ENCODE data around the gene GATAD2B. TPM values are rescaled to one million over a fixed set of nuclear protein-coding genes. Genes with fewer than 3 reads are reported as not detected.

Gene GATAD2B
- total RNA-seq, 3 donors from 2014 or later (not counting 1 experiment from before 2014, with no cell fraction given) = 68.1 to 91.3 (median 75.5) TPM

GRCh38 chr1:153954826-153955225, 32.1 kb upstream of the GATAD2B start:
- Histone ChIP-seq H3K27ac (ENCODE audit: low read length) (no peak overlapping the region), H3K4me1 (ENCODE audit: control insufficient read depth, insufficient read depth, low read length) (peaks cover 38% of the 10 kb centered on the region), H3K27me3 (ENCODE audit: control insufficient read depth, insufficient read depth, low read length) (no peaks in the 10 kb centered on the region), H3K4me3 (ENCODE audit: low read length) (no peak overlapping the region), H3K36me3 (ENCODE audit: control insufficient read depth, insufficient read depth, low read length) (peaks cover 51% of the 10 kb centered on the region), H3K9me3 (ENCODE audit: control insufficient read depth, insufficient read depth, low read length) (no peaks in the 10 kb centered on the region)
- Mint-ChIP-seq H3K9me3 (no peaks in the 10 kb centered on the region), H3K36me3 (peaks cover 13% of the 10 kb centered on the region), H3K27ac (peak overlapping the region; percentile 81 to 82), H3K27me3 (ENCODE audit: low read depth in 2 of 2) (no peaks in the 10 kb centered on the region), H3K4me1 (peaks cover 42 to 53% of the 10 kb centered on the region in 2 donors), H3K4me3 (no peak overlapping the region)
- DNase-seq = no peak
- WGBS (ENCODE audit: insufficient coverage) = 98% methylated on average over 9 of the region's 10 CpGs
- intact Hi-C loops (cut with micrococcal nuclease) = no loop called here
- no peak for TF ChIP-seq CTCF (IDR thresholded peaks at IDR 0.05)
- no peak for ATAC-seq

DNA sequence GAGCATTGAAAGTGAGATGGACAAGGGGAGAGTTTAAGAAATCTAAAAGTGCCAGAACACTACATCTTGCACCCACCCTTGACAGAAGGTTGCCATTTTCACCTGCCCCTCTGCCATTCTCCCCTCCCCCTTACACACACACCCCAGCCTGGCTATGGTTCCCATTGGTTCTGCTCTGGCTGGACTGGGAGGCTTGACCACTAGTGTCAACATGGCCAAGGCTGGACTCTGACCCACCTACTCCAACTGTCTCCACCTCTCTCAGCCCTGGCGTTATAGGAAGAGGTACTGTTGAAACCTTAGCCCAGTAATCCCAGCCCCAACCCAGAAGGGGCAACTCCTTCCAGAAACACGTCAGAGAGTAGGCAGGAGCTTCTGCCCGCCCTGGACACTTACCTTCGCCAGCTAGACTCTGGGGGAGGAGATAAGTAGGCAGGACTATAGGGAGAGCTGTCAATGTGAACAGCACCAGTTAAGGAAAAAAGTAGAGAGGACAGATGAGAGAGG, 31.1 kb upstream of the GATAD2B start:
- Histone ChIP-seq H3K27me3 (ENCODE audit: control insufficient read depth, insufficient read depth, low read length) (no peaks in the 10 kb centered on the region), H3K4me3 (ENCODE audit: low read length) (no peak overlapping the region), H3K36me3 (ENCODE audit: control insufficient read depth, insufficient read depth, low read length) (peaks cover 52% of the 10 kb centered on the region), H3K4me1 (ENCODE audit: control insufficient read depth, insufficient read depth, low read length) (peaks cover 37% of the 10 kb centered on the region), H3K27ac (ENCODE audit: low read length) (no peak overlapping the region), H3K9me3 (ENCODE audit: control insufficient read depth, insufficient read depth, low read length) (no peaks in the 10 kb centered on the region)
- Mint-ChIP-seq H3K4me3 (no peak overlapping the region), H3K27me3 (ENCODE audit: low read depth in 2 of 2) (no peaks in the 10 kb centered on the region), H3K9me3 (no peaks in the 10 kb centered on the region), H3K36me3 (peaks cover 13% of the 10 kb centered on the region), H3K4me1 (peaks cover 42 to 45% of the 10 kb centered on the region in 2 donors), H3K27ac (peak overlapping the region; percentile 12 to 81)
- no peak for TF ChIP-seq CTCF (IDR thresholded peaks at IDR 0.05)
- ATAC-seq (no peak), DNase-seq (no peak)
- intact Hi-C loops (cut with micrococcal nuclease) = no loop called here
- WGBS (ENCODE audit: insufficient coverage) = 94% methylated on average over 3 of the region's 4 CpGs

- H3K36me3 Mint-ChIP-seq = peaks cover 13% of the 10 kb centered on the region
- H3K27me3 Mint-ChIP-seq (ENCODE audit: low read depth in 2 of 2) = no peaks in the 10 kb centered on the region
- no peak overlapping the region for H3K4me3 Mint-ChIP-seq
- H3K27ac Mint-ChIP-seq = no peak overlapping the region
- peaks cover 29 to 30% of the 10 kb centered on the region in 2 donors for H3K4me1 Mint-ChIP-seq
- Histone ChIP-seq H3K27me3 (ENCODE audit: control insufficient read depth, insufficient read depth, low read length) (no peaks in the 10 kb centered on the region), H3K9me3 (ENCODE audit: control insufficient read depth, insufficient read depth, low read length) (no peaks in the 10 kb centered on the region), H3K36me3 (ENCODE audit: control insufficient read depth, insufficient read depth, low read length) (peaks cover 68% of the 10 kb centered on the region), H3K4me3 (ENCODE audit: low read length) (no peak overlapping the region), H3K4me1 (ENCODE audit: control insufficient read depth, insufficient read depth, low read length) (peaks cover 31% of the 10 kb centered on the region), H3K27ac (ENCODE audit: low read length) (no peak overlapping the region)
- DNase-seq = no peak
- intact Hi-C loops (cut with micrococcal nuclease) = no loop called here
- ATAC-seq = no peak
- no peaks in the 10 kb centered on the region for H3K9me3 Mint-ChIP-seq
- no peak for TF ChIP-seq CTCF (IDR thresholded peaks at IDR 0.05)
- 93% methylated on average over 2 of the region's 2 CpGs for WGBS (ENCODE audit: insufficient coverage)
Observed at GRCh38 chr1:153951801-153952200, 29.0 kb upstream of the GATAD2B start.

- H3K27ac Mint-ChIP-seq = no peak overlapping the region
- no peak overlapping the region for H3K27ac ChIP-seq (ENCODE audit: low read length)
Observed at GRCh38 chr1:153951183-153951582, 28.4 kb upstream of the GATAD2B start.

More at GRCh38 chr1:153951183-153951582, 28.4 kb upstream of the GATAD2B start:
- Histone ChIP-seq H3K9me3 (ENCODE audit: control insufficient read depth, insufficient read depth, low read length) (no peaks in the 10 kb centered on the region), H3K4me1 (ENCODE audit: control insufficient read depth, insufficient read depth, low read length) (peaks cover 28% of the 10 kb centered on the region), H3K36me3 (ENCODE audit: control insufficient read depth, insufficient read depth, low read length) (peaks cover 68% of the 10 kb centered on the region), H3K4me3 (ENCODE audit: low read length) (no peak overlapping the region), H3K27me3 (ENCODE audit: control insufficient read depth, insufficient read depth, low read length) (no peaks in the 10 kb centered on the region)
- ATAC-seq (no peak), DNase-seq (no peak)
- WGBS (ENCODE audit: insufficient coverage) = 95% methylated on average over 11 of the region's 11 CpGs
- intact Hi-C loops (cut with micrococcal nuclease) = no loop called here
- Mint-ChIP-seq H3K36me3 (peaks cover 13% of the 10 kb centered on the region), H3K4me1 (peaks cover 26 to 27% of the 10 kb centered on the region in 2 donors), H3K4me3 (no peak overlapping the region), H3K27me3 (ENCODE audit: low read depth in 2 of 2) (no peaks in the 10 kb centered on the region), H3K9me3 (no peaks in the 10 kb centered on the region)
- no peak for TF ChIP-seq CTCF (IDR thresholded peaks at IDR 0.05)
